B cell (primary cell): Measurements from ENCODE around the gene RBM19. TPM values are rescaled to one million over a fixed set of nuclear protein-coding genes. Genes with fewer than 3 reads are reported as not detected.

Experiments used
- ATAC-seq: fragments of 200-7000 bp; cut with Tn5 transposase; one replicate; pipeline ENCODE4 v1.10.0; 2021; ENCODE audit warnings: low read depth, mild to moderate bottlenecking, moderate number of reproducible peaks, moderate library complexity
- CTCF ChIA-PET: fragments of 350-600 bp; sonication (Branson Sonifier 250); formaldehyde crosslinking; loops from one replicate; lab custom pipeline; 2021; ENCODE audit warnings: antibody characterized with exemption, inconsistent platforms; lab: Charles Lee
- POLR2A ChIA-PET: fragments of 350-600 bp; sonication (Branson Sonifier 250); formaldehyde crosslinking; loops from one replicate; lab custom pipeline; 2021; ENCODE audit warnings: antibody characterized with exemption; lab: Charles Lee
- DNase-seq: peaks from one replicate; pipeline ENCODE4 v3.0.0; 2013
- H2AFZ ChIP-seq: 2 replicates; pipeline ENCODE4 v1.6.1; 2012; ENCODE audit warnings: mild to moderate bottlenecking, low read depth, low read length; ENCODE audit not compliant: insufficient read depth, poor library complexity, severe bottlenecking
- H3K27ac ChIP-seq, 2 donors: 1 replicate in 1 of 2; 2 replicates in 1 of 2; pipeline ENCODE4 v1.5.1; 2012 to 2013; ENCODE audit warnings: low read length in 2 of 2, mild to moderate bottlenecking in 2 of 2, moderate library complexity in 1 of 2
- H3K27me3 ChIP-seq, 4 experiments: fragments of 200-600 bp in 1 of 4; sonication (generic) in 1 of 4; replicated peaks in 1 of 4; 1 replicate in 2 of 4; 2 replicates in 2 of 4; pipeline versions ENCODE4 v1.6.1 to v1.7.0; 2013 to 2016; ENCODE audit warnings: low read length in 3 of 4, mild to moderate bottlenecking in 2 of 4, mixed read lengths in 1 of 4, moderate library complexity in 1 of 4; ENCODE audit not compliant: insufficient read depth in 4 of 4, control insufficient read depth in 3 of 4; ENCODE audit errors: control extremely low read depth in 1 of 4
- H3K36me3 ChIP-seq, 2 experiments: replicated peaks in 1 of 2; 1 replicate in 1 of 2; 2 replicates in 1 of 2; pipeline versions ENCODE4 v1.6.1 to v1.7.1; 2013; ENCODE audit warnings: low read length in 1 of 2; ENCODE audit not compliant: insufficient read depth in 2 of 2, control insufficient read depth in 1 of 2; ENCODE audit errors: control extremely low read depth in 1 of 2, extremely low read depth in 1 of 2
- H3K4me1 ChIP-seq, 2 donors: fragments of 200-600 bp in 1 of 2; sonication (generic) in 1 of 2; 1 replicate in 1 of 2; 2 replicates in 1 of 2; pipeline versions ENCODE4 v1.5.1 to v1.6.1; 2013 to 2017; ENCODE audit warnings: low read length in 2 of 2; ENCODE audit not compliant: control insufficient read depth in 2 of 2, insufficient read depth in 2 of 2
- H3K4me2 ChIP-seq: replicated peaks from 2 replicates; pipeline ENCODE3; 2012; ENCODE audit warnings: mild to moderate bottlenecking, low read depth, low read length; ENCODE audit not compliant: poor library complexity, severe bottlenecking
- H3K4me3 ChIP-seq, 5 experiments: fragments of 200-600 bp in 1 of 5; sonication (generic) in 1 of 5; 1 replicate in 3 of 5; 2 replicates in 2 of 5; pipeline versions ENCODE4 v1.5.1 to v1.7.0; 2011 to 2016; ENCODE audit warnings: low read length in 4 of 5, mild to moderate bottlenecking in 4 of 5, low read depth in 2 of 5, control low read depth in 1 of 5, moderate library complexity in 1 of 5; ENCODE audit not compliant: insufficient read depth in 1 of 5; ENCODE audit errors: control extremely low read depth in 1 of 5, extremely low read depth in 1 of 5
- H3K79me2 ChIP-seq: fragments of 200-600 bp; sonication (generic); one replicate; pipeline ENCODE4 v1.6.0; 2016; ENCODE audit warnings: low read length; ENCODE audit not compliant: control insufficient read depth, insufficient read depth
- H3K9ac ChIP-seq: fragments of 200-600 bp; sonication (generic); 2 replicates; pipeline ENCODE4 v1.6.1; 2017; ENCODE audit warnings: mild to moderate bottlenecking, low read length, moderate library complexity
- H3K9me3 ChIP-seq, 3 donors: one replicate each; pipeline versions ENCODE4 v1.6.1 to v1.7.1; 2013; ENCODE audit warnings: low read length in 2 of 3; ENCODE audit not compliant: control insufficient read depth in 2 of 3, insufficient read depth in 1 of 3; ENCODE audit errors: control extremely low read depth in 1 of 3
- H4K20me1 ChIP-seq: 2 replicates; pipeline ENCODE4 v1.6.0; 2012; ENCODE audit warnings: mild to moderate bottlenecking, low read length; ENCODE audit not compliant: insufficient read depth, control insufficient read depth, poor library complexity, severe bottlenecking
- H3K27ac Mint-ChIP-seq: one replicate; pipeline ENCODE4 v1.8.0; 2021; ENCODE audit warnings: mixed read lengths
- H3K27me3 Mint-ChIP-seq: one replicate; pipeline ENCODE4 v1.8.0; 2021; ENCODE audit warnings: mixed read lengths
- H3K4me1 Mint-ChIP-seq: one replicate; pipeline ENCODE4 v1.8.0; 2021; ENCODE audit warnings: mixed read lengths
- H3K4me3 Mint-ChIP-seq: one replicate; pipeline ENCODE4 v1.8.0; 2021; ENCODE audit warnings: mixed read lengths
- H3K9me3 Mint-ChIP-seq: one replicate; pipeline ENCODE4 v1.8.0; 2022; ENCODE audit warnings: mixed read lengths; ENCODE audit not compliant: insufficient read depth
- CTCF ChIP-seq: fragments of 200-600 bp; IDR thresholded peaks from one replicate; pipeline ENCODE4 v1.8.0; 2022; ENCODE audit warnings: antibody characterized with exemption, mild to moderate bottlenecking
- EZH2 ChIP-seq: IDR thresholded peaks from 2 replicates; pipeline ENCODE4 v1.6.1; 2012; ENCODE audit warnings: borderline replicate concordance, low read depth, mild to moderate bottlenecking, moderate library complexity, low read length; ENCODE audit not compliant: insufficient read depth, poor library complexity, severe bottlenecking
- WGBS: methylation state at CpG from one replicate; pipeline ENCODE4 v1.1.5; 2013; ENCODE audit warnings: missing lambda C conversion rate; ENCODE audit not compliant: insufficient coverage; 5-methylcytosine and 5-hydroxymethylcytosine counted together
- intact Hi-C: fragments of 100-400 bp; cut with micrococcal nuclease; formaldehyde crosslinking; loops from one replicate; pipeline ENCODE4 v1.10.0; 2022
- polyA plus RNA-seq: library from polyadenylated mRNA; depleted of rRNA; stranded (reverse); fragments of >200 nt; gene quantifications from 2 replicates; pipeline ENCODE4 v1.2.3, GENCODE V29; 2012
- total RNA-seq, 2 donors: library from RNA; stranded (reverse); fragments of 120-200 nt in 1 of 2; gene quantifications; 1 replicate in 1 of 2; 2 replicates in 1 of 2; pipeline versions ENCODE4 v1.2.3 to v1.2.4, GENCODE V29; 2013 to 2022

The RBM19 gene
- total and polyA plus RNA-seq, 2 donors (not counting 1 experiment from before 2014, with no cell fraction given) = 43.1 to 90.0 TPM

- H3K4me1 Mint-ChIP-seq = peaks cover 13% of the 10 kb centered on the region
- Histone ChIP-seq H4K20me1 (no peaks in the 10 kb centered on the region), H3K36me3 (peaks cover 0 to 76% of the 10 kb centered on the region in 2 experiments), H3K9ac (no peak overlapping the region), H3K9me3 (no peaks in the 10 kb centered on the region), H3K4me1 (peaks cover 0 to 2% of the 10 kb centered on the region in 2 donors), H3K4me3 (no peak overlapping the region), H3K27me3 (no peaks in the 10 kb centered on the region), H3K27ac (no peak overlapping the region), H2AFZ (no peak overlapping the region), H3K4me2 (no peak overlapping the region), H3K79me2 (peaks cover 19% of the 10 kb centered on the region)
- H3K9me3 Mint-ChIP-seq = no peaks in the 10 kb centered on the region
- CTCF ChIA-PET = no interaction called here
- 100% methylated on average over 4 of the region's 6 CpGs for WGBS
- no peak overlapping the region for H3K4me3 Mint-ChIP-seq
- intact Hi-C loops = no loop called here
- no peak overlapping the region for H3K27ac Mint-ChIP-seq
- POLR2A ChIA-PET = no interaction called here
- no peaks in the 10 kb centered on the region for H3K27me3 Mint-ChIP-seq
- TF ChIP-seq EZH2 = no peak
- ATAC-seq (no peak), DNase-seq (no peak)
Measured at GRCh38 chr12:113960030-113960429, 6.1 kb downstream of the RBM19 start.

- Histone ChIP-seq H2AFZ (no peak overlapping the region), H3K4me2 (no peak overlapping the region), H4K20me1 (no peaks in the 10 kb centered on the region), H3K4me1 (no peaks in the 10 kb centered on the region), H3K9me3 (no peaks in the 10 kb centered on the region), H3K27me3 (no peaks in the 10 kb centered on the region), H3K9ac (no peak overlapping the region), H3K36me3 (peaks cover 0 to 85% of the 10 kb centered on the region in 2 experiments), H3K27ac (no peak overlapping the region), H3K4me3 (no peak overlapping the region), H3K79me2 (peaks cover 10% of the 10 kb centered on the region)
- H3K27ac Mint-ChIP-seq = no peak overlapping the region
- no peak for TF ChIP-seq EZH2
- TF ChIP-seq CTCF = no peak
- no peak for ATAC-seq
- H3K4me3 Mint-ChIP-seq = no peak overlapping the region
- intact Hi-C loops = no loop called here
- 94% methylated on average over 11 of the region's 14 CpGs for WGBS
- CTCF ChIA-PET = no interaction called here
- H3K4me1 Mint-ChIP-seq = peaks cover 6% of the 10 kb centered on the region
- H3K9me3 Mint-ChIP-seq = no peaks in the 10 kb centered on the region
- POLR2A ChIA-PET = no interaction called here
- no peaks in the 10 kb centered on the region for H3K27me3 Mint-ChIP-seq
- no peak for DNase-seq
Measured at GRCh38 chr12:113959096-113959495, 7.0 kb downstream of the RBM19 start.
